Measurements from ENCODE around the gene NBR1.
"Not testable (repeated sequence)": the region's sequence is repeated elsewhere in the genome, so short reads cannot be mapped to it uniquely, and the experiment has no call there.

Gene NBR1, protein sequence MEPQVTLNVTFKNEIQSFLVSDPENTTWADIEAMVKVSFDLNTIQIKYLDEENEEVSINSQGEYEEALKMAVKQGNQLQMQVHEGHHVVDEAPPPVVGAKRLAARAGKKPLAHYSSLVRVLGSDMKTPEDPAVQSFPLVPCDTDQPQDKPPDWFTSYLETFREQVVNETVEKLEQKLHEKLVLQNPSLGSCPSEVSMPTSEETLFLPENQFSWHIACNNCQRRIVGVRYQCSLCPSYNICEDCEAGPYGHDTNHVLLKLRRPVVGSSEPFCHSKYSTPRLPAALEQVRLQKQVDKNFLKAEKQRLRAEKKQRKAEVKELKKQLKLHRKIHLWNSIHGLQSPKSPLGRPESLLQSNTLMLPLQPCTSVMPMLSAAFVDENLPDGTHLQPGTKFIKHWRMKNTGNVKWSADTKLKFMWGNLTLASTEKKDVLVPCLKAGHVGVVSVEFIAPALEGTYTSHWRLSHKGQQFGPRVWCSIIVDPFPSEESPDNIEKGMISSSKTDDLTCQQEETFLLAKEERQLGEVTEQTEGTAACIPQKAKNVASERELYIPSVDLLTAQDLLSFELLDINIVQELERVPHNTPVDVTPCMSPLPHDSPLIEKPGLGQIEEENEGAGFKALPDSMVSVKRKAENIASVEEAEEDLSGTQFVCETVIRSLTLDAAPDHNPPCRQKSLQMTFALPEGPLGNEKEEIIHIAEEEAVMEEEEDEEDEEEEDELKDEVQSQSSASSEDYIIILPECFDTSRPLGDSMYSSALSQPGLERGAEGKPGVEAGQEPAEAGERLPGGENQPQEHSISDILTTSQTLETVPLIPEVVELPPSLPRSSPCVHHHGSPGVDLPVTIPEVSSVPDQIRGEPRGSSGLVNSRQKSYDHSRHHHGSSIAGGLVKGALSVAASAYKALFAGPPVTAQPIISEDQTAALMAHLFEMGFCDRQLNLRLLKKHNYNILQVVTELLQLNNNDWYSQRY

DNA sequence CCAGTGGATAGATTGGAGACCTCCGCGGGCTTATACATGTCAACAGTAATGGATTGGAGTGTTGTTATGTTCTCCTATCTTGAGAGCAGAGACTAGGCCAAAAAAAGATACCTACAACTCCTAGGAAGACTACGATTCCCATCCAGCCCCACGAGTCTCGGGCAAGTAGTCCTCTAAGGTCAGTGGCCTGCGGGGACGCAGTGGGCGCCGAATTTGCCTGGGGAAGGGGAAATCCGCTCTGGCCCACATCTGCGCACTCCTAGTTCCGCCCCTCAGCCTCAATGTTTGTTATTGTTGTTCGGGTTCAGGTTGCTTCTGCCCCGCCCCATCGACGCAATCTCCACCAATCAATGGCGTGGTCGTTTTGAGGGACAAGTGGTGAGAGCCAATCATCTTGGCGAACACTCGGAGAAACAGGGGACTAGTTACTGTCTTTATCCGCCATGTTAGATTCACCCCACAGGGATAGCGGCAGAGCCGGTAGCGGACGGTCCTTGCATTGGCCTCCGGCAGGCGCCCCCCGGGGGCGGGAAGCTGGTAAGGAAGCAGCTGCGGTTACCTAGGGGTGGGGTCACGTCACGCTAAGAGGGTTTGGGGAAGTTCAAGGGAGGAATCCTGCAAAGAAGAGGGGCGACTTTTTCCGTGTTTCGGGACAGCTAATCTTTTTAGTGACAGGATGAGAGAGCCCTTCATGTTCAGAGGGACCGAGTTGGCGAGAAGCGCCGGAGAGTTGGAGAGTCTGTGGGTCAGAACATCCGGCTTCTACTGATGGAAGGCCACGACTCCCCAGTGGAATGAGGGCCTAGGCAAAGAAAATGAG lies at the start of gene NBR1:
NBR1 (plus strand) TSS at position 449 of the 820 bp plus-strand sequence. CDS start 4,586 bp downstream, outside the sequence.
- DNase-seq: peak; percentile 94

DNA sequence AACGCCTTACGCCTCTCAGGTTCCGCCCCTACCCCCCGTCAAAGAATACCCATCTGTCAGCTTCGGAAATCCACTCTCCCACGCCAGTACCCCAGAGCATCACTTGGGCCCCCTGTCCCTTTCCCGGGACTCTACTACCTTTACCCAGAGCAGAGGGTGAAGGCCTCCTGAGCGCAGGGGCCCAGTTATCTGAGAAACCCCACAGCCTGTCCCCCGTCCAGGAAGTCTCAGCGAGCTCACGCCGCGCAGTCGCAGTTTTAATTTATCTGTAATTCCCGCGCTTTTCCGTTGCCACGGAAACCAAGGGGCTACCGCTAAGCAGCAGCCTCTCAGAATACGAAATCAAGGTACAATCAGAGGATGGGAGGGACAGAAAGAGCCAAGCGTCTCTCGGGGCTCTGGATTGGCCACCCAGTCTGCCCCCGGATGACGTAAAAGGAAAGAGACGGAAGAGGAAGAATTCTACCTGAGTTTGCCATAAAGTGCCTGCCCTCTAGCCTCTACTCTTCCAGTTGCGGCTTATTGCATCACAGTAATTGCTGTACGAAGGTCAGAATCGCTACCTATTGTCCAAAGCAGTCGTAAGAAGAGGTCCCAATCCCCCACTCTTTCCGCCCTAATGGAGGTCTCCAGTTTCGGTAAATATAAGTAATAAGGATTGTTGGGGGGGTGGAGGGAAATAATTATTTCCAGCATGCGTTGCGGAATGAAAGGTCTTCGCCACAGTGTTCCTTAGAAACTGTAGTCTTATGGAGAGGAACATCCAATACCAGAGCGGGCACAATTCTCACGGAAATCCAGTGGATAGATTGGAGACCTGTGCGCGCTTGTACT lies 45.7 kb upstream of the NBR1 start, which contains the start of gene BRCA1:
BRCA1 (minus strand) TSS at position 232 of the 834 bp plus-strand sequence. CDS start 1,268 bp downstream, outside the sequence.
- peak; percentile 93 for DNase-seq

DNA sequence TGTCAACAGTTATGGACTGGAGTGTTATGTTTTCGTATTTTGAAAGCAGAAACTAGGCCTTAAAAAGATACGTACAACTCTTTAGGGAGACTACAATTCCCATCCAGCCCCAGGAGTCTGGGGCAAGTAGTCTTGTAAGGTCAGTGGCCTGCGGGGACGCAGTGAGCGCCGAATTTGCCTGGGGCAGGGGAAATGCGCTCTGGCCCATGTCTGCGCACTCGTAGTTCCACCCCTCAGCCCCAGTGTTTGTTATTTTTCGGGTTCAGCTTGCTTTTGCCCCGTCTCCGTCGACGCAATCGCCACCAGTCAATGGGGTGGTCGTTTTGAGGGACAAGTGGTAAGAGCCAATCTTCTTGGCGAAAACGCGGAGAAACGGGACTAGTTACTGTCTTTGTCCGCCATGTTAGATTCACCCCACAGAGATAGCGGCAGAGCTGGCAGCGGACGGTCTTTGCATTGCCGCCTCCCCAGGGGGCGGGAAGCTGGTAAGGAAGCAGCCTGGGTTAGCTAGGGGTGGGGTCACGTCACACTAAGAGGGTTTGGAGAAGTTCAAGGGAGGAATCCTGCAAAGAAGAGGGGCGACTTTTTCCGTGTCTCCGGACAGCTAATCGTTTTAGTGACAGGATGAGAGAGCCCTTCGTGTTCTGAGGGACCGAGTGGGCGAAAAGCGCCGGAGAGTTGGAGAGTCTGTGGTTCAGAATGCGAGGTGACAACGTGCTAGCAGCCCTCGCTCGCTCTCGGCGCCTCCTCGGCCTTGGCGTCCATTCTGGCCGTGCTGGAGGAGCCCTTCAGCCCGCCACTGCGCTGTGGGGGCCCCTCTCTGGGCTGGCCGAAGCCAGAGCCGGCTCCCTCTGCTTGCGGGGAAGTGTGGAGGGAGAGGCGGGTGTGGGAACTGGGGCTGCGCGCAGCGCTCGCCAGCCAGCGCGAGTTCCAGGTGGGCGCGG lies 44.8 kb upstream of the NBR1 start:
- DNase-seq: no peak

DNA sequence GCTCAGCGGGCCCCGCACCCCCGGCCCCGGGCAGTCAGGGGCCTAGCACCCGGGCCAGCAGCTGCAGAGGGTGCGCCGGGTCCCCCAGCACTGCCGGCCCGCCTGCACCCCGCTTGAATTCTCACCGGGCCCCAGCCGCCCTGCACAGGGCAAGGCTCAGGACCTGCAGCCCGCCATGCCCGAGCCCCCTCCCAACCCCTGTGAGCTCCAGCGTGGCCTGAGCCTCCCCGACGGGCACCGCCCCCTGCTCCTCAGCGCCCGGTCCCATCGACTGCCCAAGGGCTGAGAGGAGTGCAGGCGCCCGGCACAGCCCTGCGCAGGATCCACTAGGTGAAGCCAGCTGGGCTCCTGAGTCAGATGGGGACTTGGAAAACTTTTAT lies 44.1 kb upstream of the NBR1 start:
- no peak for DNase-seq

DNA sequence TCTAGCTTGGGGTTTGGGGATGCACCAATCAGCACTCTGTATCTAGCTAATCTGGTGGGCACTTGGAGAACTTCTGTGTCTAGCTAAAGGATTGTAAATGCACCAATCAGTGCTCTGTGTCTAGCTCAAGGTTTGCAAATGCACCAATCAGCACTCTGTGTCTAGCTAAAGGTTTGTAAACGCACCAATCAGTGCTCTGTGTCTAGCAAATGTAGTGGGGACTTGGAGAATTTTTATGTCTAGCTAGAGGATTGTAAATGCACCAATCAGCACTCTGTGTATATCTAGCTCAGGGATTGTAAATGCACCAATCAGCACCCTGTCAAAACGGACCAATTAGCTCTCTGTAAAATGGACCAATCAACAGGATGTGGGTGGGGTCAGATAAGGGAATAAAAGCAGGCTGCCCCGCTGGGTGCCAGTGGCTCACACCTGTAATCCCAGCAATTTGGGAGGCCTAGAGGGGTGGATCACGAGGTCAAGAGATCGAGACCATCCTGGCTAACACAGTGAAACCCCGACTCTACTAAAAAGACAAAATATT lies 43.6 kb upstream of the NBR1 start:
- not testable (repeated sequence) for DNase-seq

DNA sequence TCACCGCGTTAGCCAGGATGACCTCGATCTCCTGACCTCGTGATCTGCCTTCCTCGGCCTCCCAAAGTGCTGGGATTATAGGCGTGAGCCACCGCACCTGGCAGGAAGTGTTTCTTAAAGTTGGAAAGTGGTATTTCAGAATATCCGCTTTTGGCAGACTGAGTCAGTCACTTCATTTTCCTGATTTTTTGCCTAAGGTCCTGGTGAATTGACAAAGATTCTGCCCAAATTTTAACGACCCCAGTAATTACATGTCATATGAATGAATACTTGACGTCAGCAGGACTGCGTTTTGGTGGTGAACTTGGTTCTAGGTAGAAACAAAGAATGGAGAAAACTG lies 41.4 kb upstream of the NBR1 start:
- no peak for DNase-seq

DNA sequence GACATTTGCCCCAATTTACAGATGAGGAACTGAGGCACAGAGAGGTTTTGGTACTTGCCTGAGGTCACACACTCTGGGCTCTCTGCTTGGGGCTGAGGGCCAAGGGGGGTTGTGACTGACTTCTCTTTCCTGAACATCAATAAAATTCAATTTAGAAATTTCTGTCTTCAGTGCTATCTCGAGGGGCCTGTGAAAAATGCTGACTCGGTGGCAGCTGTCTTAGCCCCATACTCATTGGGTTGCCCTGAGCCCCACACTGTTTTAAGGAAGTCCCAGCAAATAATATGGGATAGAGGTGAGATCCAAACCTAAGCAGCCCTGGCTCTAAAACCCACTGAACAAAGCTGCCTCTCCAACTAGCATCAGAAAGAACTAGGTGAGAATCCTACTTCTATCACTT lies 38.9 kb upstream of the NBR1 start:
- DNase-seq: no peak

DNA sequence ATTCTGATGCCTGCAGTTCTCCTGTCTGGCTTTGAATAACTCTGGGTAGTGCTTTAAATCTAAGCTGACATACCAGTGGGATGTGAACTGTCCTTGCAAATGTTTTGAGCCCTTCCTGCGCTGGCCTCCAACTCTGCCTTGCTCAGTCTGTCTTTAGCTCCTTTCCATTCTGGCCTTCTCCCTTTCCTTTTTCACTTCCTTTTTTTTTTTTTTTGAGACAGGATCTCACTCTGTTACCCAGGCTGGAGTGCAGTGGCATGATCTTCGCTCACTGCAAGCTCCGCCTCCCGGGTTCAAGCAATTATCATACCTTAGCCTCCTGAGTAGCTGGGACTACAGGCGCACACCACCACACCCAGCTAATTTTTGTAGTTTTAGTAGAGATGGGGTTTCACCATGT lies 37.6 kb upstream of the NBR1 start:
- not testable (repeated sequence) for DNase-seq

DNA sequence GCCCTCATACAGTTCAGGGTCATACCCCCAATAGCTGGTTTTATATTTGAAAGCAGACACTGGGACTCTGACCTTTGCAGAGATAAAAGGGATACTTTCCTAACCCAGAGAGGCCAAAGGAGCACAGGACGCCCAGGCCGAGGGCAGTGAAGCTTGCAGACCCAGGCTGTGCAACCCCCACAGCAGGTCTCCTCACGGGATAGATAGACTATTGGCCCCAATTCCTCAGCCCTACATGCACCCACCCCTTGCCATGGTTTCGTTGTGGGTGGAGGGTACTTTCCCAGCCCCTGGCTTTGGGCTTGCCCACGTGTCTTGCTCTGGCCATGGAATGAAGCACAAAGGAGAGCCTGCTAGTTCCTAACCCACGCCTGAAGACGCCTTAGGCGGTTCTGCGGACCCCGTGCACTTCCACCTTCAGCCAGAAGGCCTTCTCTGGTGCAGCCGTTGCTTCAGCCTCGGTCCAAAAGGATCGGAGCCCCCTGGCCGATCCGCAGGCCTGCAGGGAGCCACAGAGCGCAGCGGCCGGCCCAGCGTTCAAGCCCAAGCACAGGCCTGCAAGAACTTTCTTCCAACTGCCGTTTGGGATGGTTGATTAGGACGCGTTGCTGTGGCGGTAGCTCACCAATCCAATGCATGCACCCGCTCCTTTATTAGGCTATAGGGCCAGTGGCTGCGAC lies 36.1 kb upstream of the NBR1 start:
- no peak for DNase-seq

DNA sequence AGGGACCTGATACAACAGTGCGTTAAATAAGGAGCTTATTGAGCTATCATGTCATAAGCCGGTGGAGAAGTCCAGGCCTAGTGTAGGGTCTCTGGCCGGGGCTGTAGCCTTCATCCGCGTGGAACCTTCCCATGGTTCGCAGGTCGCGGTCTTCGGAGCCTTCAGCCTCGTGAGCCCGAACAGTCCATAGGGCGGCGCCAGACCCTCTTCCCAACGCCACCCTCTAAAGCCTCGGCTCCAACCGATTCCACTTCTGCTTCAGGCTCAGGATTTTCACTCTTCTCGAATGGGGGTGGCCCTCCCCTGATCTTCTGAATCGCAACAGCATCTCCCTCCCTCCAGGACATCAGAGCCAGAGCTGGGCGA lies 35.6 kb upstream of the NBR1 start:
- no peak for DNase-seq

DNA sequence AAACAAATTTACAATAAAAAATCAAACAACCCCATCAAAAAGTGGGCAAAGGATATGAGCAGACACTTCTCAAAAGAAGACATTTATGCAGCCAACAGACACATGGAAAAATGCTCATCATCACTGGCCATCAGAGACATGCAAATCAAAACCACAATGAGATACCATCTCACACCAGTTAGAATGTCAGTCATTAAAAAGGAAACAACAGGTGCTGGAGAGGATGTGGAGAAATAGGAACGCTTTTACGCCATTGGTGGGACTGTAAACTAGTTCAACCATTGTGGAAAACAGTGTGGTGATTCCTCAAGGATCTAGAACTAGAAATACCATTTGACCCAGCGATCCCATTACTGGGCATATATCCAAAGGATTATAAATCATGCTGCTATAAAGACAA lies 34.4 kb upstream of the NBR1 start:
- DNase-seq: not testable (repeated sequence)

DNA sequence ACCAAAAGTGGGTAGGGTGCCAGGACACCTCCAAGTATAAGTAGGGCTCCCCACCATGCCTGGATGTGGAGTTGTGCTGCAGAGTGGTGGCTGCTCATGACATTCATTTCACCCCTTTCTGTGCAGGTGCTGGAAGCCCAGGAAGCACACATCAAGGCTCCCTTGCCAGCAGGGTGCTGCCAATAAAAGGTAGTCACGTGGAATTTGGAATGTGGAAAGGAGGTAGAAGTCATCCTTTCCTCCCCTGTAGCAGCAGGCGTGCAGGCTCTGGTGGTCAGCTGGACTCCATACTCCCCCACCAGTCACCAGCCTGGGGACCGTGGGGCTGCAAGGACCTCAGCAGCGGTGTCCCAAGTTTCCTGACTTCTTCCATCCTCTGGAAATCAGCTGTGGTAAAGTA lies 32.5 kb upstream of the NBR1 start:
- not testable (repeated sequence) for DNase-seq

DNA sequence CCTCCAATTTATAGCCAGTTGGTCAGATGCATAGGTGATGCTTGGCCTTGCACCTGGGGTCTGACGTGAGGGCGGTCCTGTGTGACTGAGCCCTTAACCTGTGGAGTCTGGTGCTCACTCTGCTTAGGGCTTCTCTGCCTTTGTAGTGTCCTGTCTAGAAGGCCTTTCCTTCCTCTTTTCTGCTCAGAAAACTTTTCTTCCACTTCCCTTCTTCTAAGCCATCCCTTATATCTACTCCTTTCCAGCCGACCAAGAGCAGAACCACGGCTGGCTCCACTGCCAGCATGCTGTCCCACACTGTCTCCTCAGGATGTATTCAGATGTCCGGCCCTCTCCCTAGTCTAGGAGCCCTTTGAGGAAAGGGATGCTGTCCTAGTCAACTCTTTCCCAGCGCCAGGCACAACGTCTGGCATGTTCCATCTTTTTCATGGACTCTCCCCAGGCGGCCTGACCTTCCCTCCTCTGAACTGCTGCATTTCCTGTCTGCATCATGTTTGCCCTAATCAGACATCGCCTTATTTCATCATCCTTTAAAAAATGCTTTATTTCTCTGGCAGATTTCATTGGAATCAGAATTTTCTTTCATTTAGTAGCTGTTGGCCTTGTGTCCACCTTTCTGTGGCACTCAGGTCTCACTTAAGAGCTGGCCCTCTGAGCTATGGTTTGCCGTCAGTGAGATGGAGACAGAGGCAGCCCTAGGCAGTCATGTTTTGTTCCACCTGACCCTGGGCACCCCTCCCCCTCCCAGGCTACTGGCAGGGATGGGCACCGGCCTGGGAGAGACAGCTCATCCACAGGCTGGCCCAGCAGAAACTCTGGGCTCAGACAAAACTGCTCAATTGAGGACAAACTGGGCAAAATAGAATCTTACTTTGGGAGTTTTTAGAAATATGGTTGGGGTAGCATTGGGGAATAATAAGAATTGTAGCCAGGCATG lies 30.4 kb upstream of the NBR1 start:
- DNase-seq: no peak

DNA sequence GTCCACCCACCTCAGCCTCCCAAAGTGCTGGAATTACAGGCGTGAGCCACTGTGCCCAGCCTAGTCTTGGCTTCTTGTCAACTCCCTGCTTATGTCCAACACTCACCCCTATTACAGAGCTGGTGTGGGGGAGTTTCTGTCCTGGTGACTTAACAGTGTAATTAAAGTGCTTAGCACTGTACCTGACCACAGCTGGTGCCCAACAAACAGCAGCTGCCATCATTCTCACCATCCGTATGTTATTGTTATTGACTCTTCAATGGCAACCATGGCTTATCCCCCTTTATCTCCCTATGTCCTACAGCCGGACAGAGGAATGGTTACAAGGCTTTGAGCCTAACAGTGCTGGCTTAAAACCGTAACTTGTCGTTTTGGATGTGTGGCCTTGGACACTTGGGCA lies 28.9 kb upstream of the NBR1 start:
- no peak for DNase-seq

DNA sequence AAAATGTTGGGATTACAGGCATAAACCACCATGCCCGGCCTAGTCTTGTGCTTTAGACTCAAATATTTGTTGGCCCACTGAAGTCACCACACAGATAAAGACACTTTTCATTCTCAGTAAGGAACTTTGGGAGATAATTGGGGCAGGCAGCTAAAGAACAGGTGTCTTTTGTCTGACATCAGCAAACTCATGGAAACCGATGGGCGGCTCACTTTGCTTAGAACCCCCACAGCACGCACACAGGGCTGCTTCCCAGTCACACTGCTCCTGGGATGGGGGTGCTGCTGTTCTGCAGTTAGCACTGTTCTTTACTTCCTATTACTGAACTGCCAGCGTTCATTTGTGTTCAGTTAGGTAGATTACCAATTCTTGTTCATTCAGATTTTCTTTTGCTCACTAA lies 27.8 kb upstream of the NBR1 start:
- no peak for DNase-seq

DNA sequence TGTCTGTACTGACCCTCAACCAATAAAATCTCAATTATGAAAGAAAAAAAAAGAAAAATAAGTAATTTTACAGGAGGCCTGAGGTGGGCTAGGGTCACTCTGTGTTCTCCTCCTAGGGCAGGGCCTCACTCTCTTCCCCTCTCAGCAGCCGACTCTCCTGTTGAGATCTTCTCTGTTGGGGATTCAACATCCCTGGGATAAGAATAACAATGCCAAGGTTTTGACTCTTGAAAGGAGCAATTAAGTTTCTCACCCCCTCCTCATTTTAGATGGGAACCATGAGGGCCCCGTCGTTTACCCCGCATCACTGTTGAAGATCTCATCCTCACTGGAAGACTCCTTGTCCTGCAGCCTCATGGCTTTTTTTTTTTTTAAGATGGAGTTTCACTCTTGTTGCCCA lies 24.4 kb upstream of the NBR1 start:
- no peak for DNase-seq

DNA sequence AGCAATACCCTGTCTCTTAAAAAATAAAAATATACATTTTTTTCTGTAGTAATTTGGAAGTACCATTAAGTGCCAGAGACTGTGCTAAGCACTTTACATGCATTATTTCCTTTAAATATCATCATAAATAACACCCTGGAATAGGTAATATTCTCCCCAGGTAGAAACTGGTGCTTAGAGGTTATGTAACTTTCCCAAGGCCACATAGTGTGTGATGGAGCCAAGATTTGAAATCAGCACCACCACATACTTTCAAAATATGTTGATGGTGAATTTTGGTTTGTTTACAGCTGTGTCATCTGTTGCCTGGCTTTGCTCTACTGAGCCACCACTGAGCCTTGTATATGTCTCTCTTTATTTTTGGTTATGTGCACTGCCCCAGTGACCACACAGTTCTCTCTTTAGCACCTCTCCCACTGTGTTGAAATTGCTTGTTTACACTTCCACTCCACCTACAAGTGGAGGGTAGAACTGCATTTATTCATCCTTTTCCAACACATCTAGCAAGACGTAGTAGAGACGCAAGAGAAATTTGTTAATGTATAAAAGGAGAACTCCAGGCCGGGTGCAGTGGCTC lies 19.0 kb upstream of the NBR1 start:
- no peak for DNase-seq

DNA sequence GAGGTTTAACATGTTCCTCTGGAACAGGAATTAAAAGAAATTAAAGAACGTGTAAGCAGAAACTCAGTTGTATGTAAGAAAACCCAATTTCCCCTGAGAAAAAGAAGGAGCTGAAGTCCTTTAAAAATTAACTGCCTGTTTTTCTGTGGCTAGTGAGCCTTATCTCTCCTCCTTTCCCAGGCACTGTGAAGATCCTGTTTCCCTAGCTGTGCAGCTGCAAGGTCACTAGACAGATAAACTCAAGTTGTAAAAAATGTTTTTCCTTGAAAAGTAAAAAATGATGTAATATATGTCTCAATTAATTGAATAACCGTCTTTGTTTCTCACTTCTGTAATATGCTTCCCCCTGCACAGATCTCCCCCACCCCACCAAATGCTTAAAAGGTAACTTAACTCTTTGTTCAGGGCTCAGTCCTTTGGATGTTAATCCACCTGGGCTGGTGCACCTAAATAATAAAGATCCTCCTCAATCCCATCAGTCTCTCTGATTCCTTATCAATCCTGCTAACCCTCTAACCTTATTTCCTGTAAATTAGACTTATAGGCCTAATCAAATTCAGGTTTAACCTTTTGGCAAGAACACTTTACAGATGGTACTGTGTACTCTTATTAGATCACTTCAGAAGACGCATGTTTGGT lies 17.7 kb upstream of the NBR1 start:
- DNase-seq: not testable (repeated sequence)
